ENCODE data around the gene VTCN1. TPM values are rescaled to one million over a fixed set of nuclear protein-coding genes. Genes with fewer than 3 reads are reported as not detected.

Gene VTCN1
- total and polyA plus RNA-seq, 2 donors (not counting 3 experiments of a cell fraction or from before 2014, with no cell fraction given), result not detected

DNA sequence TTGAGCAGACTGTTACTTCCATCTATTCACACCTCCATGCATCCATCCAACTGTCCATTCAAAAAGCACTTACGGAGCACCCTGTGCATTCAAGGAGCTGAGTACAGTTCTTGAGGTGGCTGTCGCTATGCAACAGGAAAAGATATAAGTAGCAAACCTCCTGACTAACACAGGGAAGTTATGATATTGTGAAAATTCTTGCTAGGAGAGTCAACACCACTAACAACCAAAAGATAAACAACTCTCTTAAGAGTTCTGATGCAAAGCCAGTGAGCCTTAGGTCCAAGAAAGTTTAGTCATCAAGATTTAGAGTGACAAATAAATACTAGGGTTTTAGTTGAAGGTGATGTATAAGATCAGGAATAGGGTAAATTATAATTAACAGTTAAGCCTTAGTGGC lies 44.7 kb downstream of the VTCN1 start:
- no peaks in the 10 kb centered on the region for H3K79me2 ChIP-seq (ENCODE audit: control insufficient read depth, insufficient read depth, low read length)
- no peak for FAIRE-seq
- no peak overlapping the region for H3K27ac ChIP-seq (ENCODE audit: insufficient read depth, low read depth, low read length)
- no peak overlapping the region for H3K4me3 ChIP-seq (replicated peaks in 1 of 3; ENCODE audit: insufficient read depth in 1 of 3, low read depth in 1 of 3, low read length in 3 of 3)
- H4K20me1 ChIP-seq (replicated peaks; ENCODE audit: control insufficient read depth, extremely low read depth, insufficient read depth, low read length), result no peaks in the 10 kb centered on the region
- no peak overlapping the region for H2AFZ ChIP-seq (ENCODE audit: low read depth, low read length)
- ChIA-PET POLR2A (no interaction called here), CTCF (no interaction called here)
- H3K27me3 ChIP-seq (ENCODE audit: control insufficient read depth in 2 of 2, insufficient read depth in 2 of 2, low read length in 2 of 2), result peaks cover 0 to 3% of the 10 kb centered on the region in 2 experiments
- no peak overlapping the region for H3K4me2 ChIP-seq (ENCODE audit: insufficient read depth, low read length)
- dilution Hi-C loops (cut with MboI; ENCODE audit: extremely low pct_ligation_motif_present, low sequenced_read_pairs) (no loop called here), intact Hi-C loops (cut with micrococcal nuclease) (no loop called here)
- H3K9me1 ChIP-seq (replicated peaks; ENCODE audit: control insufficient read depth, extremely low read depth, insufficient read depth, low read length), result no peaks in the 10 kb centered on the region
- no peak for DNase-seq (ENCODE audit: low read depth, low spot score)
- no peaks in the 10 kb centered on the region for H3K36me3 ChIP-seq (ENCODE audit: control insufficient read depth in 2 of 2, extremely low read depth in 1 of 2, insufficient read depth in 2 of 2, low read length in 2 of 2)
- H3K9ac ChIP-seq (replicated peaks; ENCODE audit: extremely low read depth, insufficient read depth, low read length), result no peak overlapping the region
- no peaks in the 10 kb centered on the region for H3K4me1 ChIP-seq (ENCODE audit: control insufficient read depth, extremely low read depth, insufficient read depth, low read length)
- no TSS peak for BruUV-seq (replicated peaks)
- no peak for TF ChIP-seq JUN (IDR thresholded peaks at IDR 0.05; ENCODE audit: borderline replicate concordance, insufficient read depth, insufficient read length, low read depth)
- no peak for TF ChIP-seq MYC (IDR thresholded peaks at IDR 0.05; ENCODE audit: low read depth, low read length)
- no peak for TF ChIP-seq EZH2 (IDR thresholded peaks at IDR 0.05; ENCODE audit: borderline replicate concordance, low read depth, low read length, severe bottlenecking)
- TF ChIP-seq POLR2A (IDR thresholded peaks at IDR 0.05; ENCODE audit: low read depth, low read length), result no peak
- TF ChIP-seq, protein P1, sequence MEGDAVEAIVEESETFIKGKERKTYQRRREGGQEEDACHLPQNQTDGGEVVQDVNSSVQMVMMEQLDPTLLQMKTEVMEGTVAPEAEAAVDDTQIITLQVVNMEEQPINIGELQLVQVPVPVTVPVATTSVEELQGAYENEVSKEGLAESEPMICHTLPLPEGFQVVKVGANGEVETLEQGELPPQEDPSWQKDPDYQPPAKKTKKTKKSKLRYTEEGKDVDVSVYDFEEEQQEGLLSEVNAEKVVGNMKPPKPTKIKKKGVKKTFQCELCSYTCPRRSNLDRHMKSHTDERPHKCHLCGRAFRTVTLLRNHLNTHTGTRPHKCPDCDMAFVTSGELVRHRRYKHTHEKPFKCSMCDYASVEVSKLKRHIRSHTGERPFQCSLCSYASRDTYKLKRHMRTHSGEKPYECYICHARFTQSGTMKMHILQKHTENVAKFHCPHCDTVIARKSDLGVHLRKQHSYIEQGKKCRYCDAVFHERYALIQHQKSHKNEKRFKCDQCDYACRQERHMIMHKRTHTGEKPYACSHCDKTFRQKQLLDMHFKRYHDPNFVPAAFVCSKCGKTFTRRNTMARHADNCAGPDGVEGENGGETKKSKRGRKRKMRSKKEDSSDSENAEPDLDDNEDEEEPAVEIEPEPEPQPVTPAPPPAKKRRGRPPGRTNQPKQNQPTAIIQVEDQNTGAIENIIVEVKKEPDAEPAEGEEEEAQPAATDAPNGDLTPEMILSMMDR (IDR thresholded peaks at IDR 0.05; ENCODE audit: extremely low read depth in 1 of 2, insufficient read depth in 1 of 2, low read depth in 1 of 2, low read length in 2 of 2), result no peak
- TF ChIP-seq POLR2AphosphoS5 (IDR thresholded peaks at IDR 0.05; ENCODE audit: insufficient read depth, low read depth, low read length), result no peak
- TF ChIP-seq, protein P2, sequence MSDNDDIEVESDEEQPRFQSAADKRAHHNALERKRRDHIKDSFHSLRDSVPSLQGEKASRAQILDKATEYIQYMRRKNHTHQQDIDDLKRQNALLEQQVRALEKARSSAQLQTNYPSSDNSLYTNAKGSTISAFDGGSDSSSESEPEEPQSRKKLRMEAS (IDR thresholded peaks at IDR 0.05; ENCODE audit: insufficient read depth, insufficient read length), result no peak
- TF ChIP-seq FOS (IDR thresholded peaks at IDR 0.05; ENCODE audit: borderline replicate concordance, insufficient read depth, low read length), result no peak
- TF ChIP-seq GATA2 (IDR thresholded peaks at IDR 0.05; ENCODE audit: insufficient read depth, insufficient read length, low read depth, low read length), result no peak
- H3K9me3 ChIP-seq (replicated peaks; ENCODE audit: control insufficient read depth, insufficient read depth, low read length), result no peaks in the 10 kb centered on the region
